Heart right ventricle (tissue), 16 donors: Measurements from ENCODE around the gene ZNF197. TPM values are rescaled to one million over a fixed set of nuclear protein-coding genes. Genes with fewer than 3 reads are reported as not detected.
"Not testable (repeated sequence)": the region's sequence is repeated elsewhere in the genome, so short reads cannot be mapped to it uniquely, and the experiment has no call there.

Source experiments
- ATAC-seq, 8 donors: fragments of 200-7000 bp; cut with Tn5 transposase; one replicate each; pipeline ENCODE4 v1.9.1; 2020; ENCODE audit warnings: mild to moderate bottlenecking in 8 of 8, moderate library complexity in 8 of 8, moderate number of reproducible peaks in 1 of 8
- DNase-seq, 2 donors: peaks; one replicate each; pipeline ENCODE4 v3.0.0-alpha.2; 2020
- H3K27ac ChIP-seq, 10 donors: fragments of 200-600 bp; sonication (generic) in 2 of 10; one replicate each; pipeline versions ENCODE4 v1.5.0 to v1.8.0; 2020 to 2022; ENCODE audit warnings: mild to moderate bottlenecking in 3 of 10
- H3K27me3 ChIP-seq, 7 donors: fragments of 200-600 bp; one replicate each; pipeline ENCODE4 v1.8.0; 2021 to 2022; ENCODE audit warnings: mild to moderate bottlenecking in 2 of 7
- H3K36me3 ChIP-seq, 9 donors: fragments of 200-600 bp; sonication (generic) in 1 of 9; one replicate each; pipeline versions ENCODE4 v1.5.0 to v1.8.0; 2020 to 2022; ENCODE audit warnings: mild to moderate bottlenecking in 2 of 9
- H3K4me1 ChIP-seq, 9 donors: fragments of 200-600 bp; sonication (generic) in 1 of 9; one replicate each; pipeline versions ENCODE4 v1.5.0 to v1.8.0; 2020 to 2022; ENCODE audit warnings: mild to moderate bottlenecking in 4 of 9
- H3K4me3 ChIP-seq, 10 donors: fragments of 200-600 bp; sonication (generic) in 2 of 10; one replicate each; pipeline versions ENCODE4 v1.5.0 to v1.8.0; 2020 to 2022; ENCODE audit warnings: mild to moderate bottlenecking in 7 of 10, moderate library complexity in 2 of 10
- H3K9me3 ChIP-seq, 11 donors: fragments of 200-600 bp in 10 of 11; sonication (generic) in 2 of 11; one replicate each; pipeline versions ENCODE4 v1.5.0 to v1.8.0; 2013 to 2022; ENCODE audit warnings: mild to moderate bottlenecking in 2 of 11, control low read depth in 1 of 11, moderate library complexity in 1 of 11
- CTCF ChIP-seq, 9 donors: fragments of 200-600 bp; sonication (generic) in 2 of 9; IDR thresholded peaks; one replicate each; pipeline versions ENCODE4 v1.5.0 to v1.8.0; 2021 to 2022; ENCODE audit warnings: antibody characterized with exemption in 9 of 9, mild to moderate bottlenecking in 5 of 9, moderate library complexity in 1 of 9
- WGBS, 2 donors: extraction: QIAGEN DNeasy Blood & Tissue Kit; methylation state at CpG; one replicate each; pipeline ENCODE4 v1.1.7; 2013; ENCODE audit warnings: inconsistent platforms in 1 of 2; 5-methylcytosine and 5-hydroxymethylcytosine counted together
- intact Hi-C, 10 donors: fragments of 100-400 bp; cut with DNase I; formaldehyde crosslinking; loops; one replicate each; pipeline versions ENCODE4 v1.11.1 to v1.14.2; 2022
- polyA plus RNA-seq, 2 donors: library from polyadenylated mRNA; stranded (reverse); fragments of 200-250 nt; gene quantifications; one replicate each; pipeline ENCODE4 v1.2.3, GENCODE V29; 2013
- total RNA-seq, 10 donors: library from RNA; stranded (reverse); fragmentation: NEBNext Ultra II Directional in 3 of 10; extraction: Animal tissue kit (Norgen Biotek cat#: 25700) in 3 of 10; gene quantifications; one replicate each; pipeline versions ENCODE4 v1.2.1 to v1.2.4, GENCODE V29; 2021 to 2023
- donor health status: Arrhythmogenic right ventricular cardiomyopathy.
- donor health status: ischemic (EF 13 %, LVEDD 7.1; RV severe dilation, severe dysfunction).
- donor health status: healthy with polysubstance abuse.
- donor health status: DM: no; HTN: yes; CAD: no.
- donor health status: DM: no; HTN: no; CAD: no.
- donor health status: ischemic (EF 25% LVEDD 6.9; RV normal size, moderate dysfunction).
- donor health status: ischemic (EF 25% LVEDD 5.7; RV mildly dilated, moderate dysfunction).
- donor health status: healthy.
- donor health status: DM: yes; HTN: yes; CAD: no.
- donor health status: Ischemic cardiomyopathy.
- donor health status: ischemic (EF 35%, LVEDD 5.7; RV mildly dilated, moderate dysfunction).
- donor health status: nonischemic (EF 11% LVEDD 7.7; RV severe dilation, severe dysfunction).
- donor health status: DM: yes; HTN: yes; CAD: no.
- donor health status: PGD.
- donor health status: ischemic (EF 29% LVEDD 5.4; RV normal size, mild dysfunction).
- donor health status: nonischemic (EF 23%, LVEDD 6.1; RV moderate dilation, normal function).

Gene ZNF197
- total and polyA plus RNA-seq, 12 donors, result 4.5 to 14.8 (median 12.5) TPM

- Histone ChIP-seq H3K36me3 (peaks cover 0 to 9% (median under 1%) of the 10 kb centered on the region in 9 donors), H3K4me1 (peaks cover 0 to 7% (median 0%) of the 10 kb centered on the region in 9 donors), H3K4me3 (no peak overlapping the region), H3K27ac (no peak overlapping the region), H3K27me3 (no peaks in the 10 kb centered on the region), H3K9me3 (peaks cover 0 to 8% (median 0%) of the 10 kb centered on the region in 11 donors)
- TF ChIP-seq CTCF (IDR thresholded peaks at IDR 0.05), result no peak
- 88 to 90% methylated on average over 4 of the region's 4 CpGs for WGBS, 2 donors
- DNase-seq (no peak), ATAC-seq (no peak)
- intact Hi-C loops, result no loop called here
These were observed 41.5 kb downstream of the ZNF197 start for GRCh38 chr3:44666346-44666745.

DNA sequence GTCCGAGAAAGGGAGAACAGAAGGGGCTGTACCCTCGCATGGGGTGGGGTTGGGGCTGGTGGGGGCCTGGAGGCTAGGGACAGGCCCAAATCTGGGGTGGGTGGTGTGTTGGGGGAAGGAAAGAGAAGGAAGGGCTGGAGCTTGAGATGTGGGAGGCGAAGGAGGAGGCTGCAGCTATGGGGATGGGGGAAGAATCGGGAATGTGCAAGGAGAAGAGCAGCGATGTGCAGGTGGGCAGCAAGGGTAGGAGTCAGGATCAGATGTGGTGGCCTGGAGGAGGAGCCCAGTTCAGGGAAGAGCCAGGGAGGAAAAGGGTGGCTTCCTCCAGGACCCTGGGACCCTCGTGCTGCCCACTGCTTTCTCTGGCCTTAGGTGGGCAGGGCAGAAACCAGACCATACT is 44.9 kb downstream of the ZNF197 start:
- DNase-seq, result no peak
- intact Hi-C loops, result no loop called here
- peaks cover 0 to 14% (median 0%) of the 10 kb centered on the region in 11 donors for H3K9me3 ChIP-seq
- no peaks in the 10 kb centered on the region for H3K4me1 ChIP-seq
- TF ChIP-seq CTCF (IDR thresholded peaks at IDR 0.05), result no peak
- no peak overlapping the region for H3K4me3 ChIP-seq
- WGBS, 2 donors, result 88 to 93% methylated on average over 6 of the region's 6 CpGs
- no peak for ATAC-seq
- H3K27me3 ChIP-seq, result no peaks in the 10 kb centered on the region
- no peaks in the 10 kb centered on the region for H3K36me3 ChIP-seq
- no peak overlapping the region for H3K27ac ChIP-seq

DNA sequence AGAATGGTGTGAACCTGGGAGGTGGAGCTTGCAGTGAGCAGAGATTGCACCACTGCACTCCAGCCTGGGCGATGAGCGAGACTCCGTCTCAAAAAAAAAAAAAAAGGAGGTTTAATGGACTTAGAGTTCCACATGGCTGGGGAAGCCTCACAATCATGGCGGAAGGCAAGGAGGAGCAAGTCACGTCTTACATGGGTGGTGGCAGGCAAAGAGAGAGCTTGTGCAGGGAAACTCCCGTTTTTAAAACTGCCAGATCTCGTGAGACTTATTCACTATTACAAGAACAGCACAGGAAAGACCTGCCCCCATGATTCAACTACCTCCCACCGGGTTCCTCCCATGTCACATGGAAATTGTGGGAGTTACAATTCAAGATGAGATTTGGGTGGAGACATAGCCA is 48.6 kb downstream of the ZNF197 start:
- WGBS, 2 donors, result 86 to 92% methylated on average over 8 of the region's 8 CpGs
- H3K27me3 ChIP-seq, intact Hi-C loops, H3K4me3 ChIP-seq, H3K4me1 ChIP-seq, ATAC-seq, H3K27ac ChIP-seq, H3K36me3 ChIP-seq, DNase-seq, H3K9me3 ChIP-seq: not testable (repeated sequence)

- no peak for TF ChIP-seq CTCF (IDR thresholded peaks at IDR 0.05)
These were observed 49.4 kb downstream of the ZNF197 start for GRCh38 chr3:44674211-44674610.

DNA sequence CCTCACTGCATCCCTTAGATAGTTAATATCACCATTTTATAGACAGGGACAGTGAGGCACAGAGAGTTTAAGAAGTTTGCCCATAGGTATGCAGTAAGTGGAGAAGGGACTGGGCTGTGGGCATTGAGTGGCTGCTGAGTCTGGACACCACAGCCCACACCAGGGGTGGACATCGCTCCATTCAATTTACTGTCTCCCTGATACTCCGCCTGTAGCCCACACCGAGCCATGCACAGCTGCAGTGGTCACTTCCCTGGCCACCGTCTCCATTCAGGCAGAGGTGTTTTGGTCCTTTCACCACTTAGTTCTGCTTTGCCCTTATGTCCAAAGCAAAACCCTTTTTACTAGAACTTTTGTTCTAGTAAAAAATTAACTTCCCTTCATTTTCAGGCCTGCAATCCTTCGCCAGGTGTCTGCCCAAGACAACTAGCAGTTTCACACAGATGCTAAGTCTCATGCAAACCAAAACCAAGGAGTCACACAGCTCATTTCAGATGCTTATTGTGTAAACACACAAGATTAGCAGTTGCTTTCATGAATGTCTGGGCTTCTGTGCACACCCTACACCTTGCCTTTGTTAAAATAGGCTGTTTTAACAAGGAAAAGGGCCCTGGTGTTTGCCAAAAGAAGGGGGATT is 53.8 kb downstream of the ZNF197 start:
- H3K9me3 ChIP-seq, result peaks cover 0 to 35% (median 0%) of the 10 kb centered on the region in 11 donors
- peaks cover 0 to 5% (median 0%) of the 10 kb centered on the region in 9 donors for H3K36me3 ChIP-seq
- DNase-seq (no peak), ATAC-seq (no peak)
- H3K27me3 ChIP-seq, result no peaks in the 10 kb centered on the region
- no peak overlapping the region for H3K27ac ChIP-seq
- 98% methylated on average over 5 of the region's 5 CpGs for WGBS, 2 donors
- H3K4me1 ChIP-seq, result no peaks in the 10 kb centered on the region
- TF ChIP-seq CTCF (IDR thresholded peaks at IDR 0.05), result no peak
- intact Hi-C loops, result no loop called here
- H3K4me3 ChIP-seq, result no peak overlapping the region

More at GRCh38 chr3:44674211-44674610, 49.4 kb downstream of the ZNF197 start:
- H3K27me3 ChIP-seq, result no peaks in the 10 kb centered on the region
- H3K4me3 ChIP-seq, result no peak overlapping the region
- no peaks in the 10 kb centered on the region for H3K36me3 ChIP-seq
- H3K9me3 ChIP-seq, result peaks cover 0 to 6% (median 0%) of the 10 kb centered on the region in 11 donors
- H3K27ac ChIP-seq, result no peak overlapping the region
- 55 to 75% methylated on average over 2 of the region's 2 CpGs for WGBS, 2 donors
- ATAC-seq, result no peak
- intact Hi-C loops, result no loop called here
- DNase-seq, result no peak
- H3K4me1 ChIP-seq, result no peaks in the 10 kb centered on the region
